Activated T-cell treated with anti-CD3 and anti-CD28 coated beads, Interleukin-2, amount 50 U/mL, for 72 hours (primary cell): ENCODE data around the gene MAP4K4. TPM values are rescaled to one million over a fixed set of nuclear protein-coding genes. Genes with fewer than 3 reads are reported as not detected.

Experiments
- ATAC-seq, 2 donors: fragments of 150-1000 bp; cut with Tn5 transposase; replicated peaks in 1 of 2; 2 replicates each; pipeline ENCODE4 v1.10.0; 2021; ENCODE audit warnings: moderate library complexity in 2 of 2, mild to moderate bottlenecking in 1 of 2
- DNase-seq, 2 donors: peaks; one replicate each; pipeline ENCODE4 v3.0.0; 2021 to 2022; ENCODE audit warnings: mixed read lengths in 1 of 2
- H3K27ac Mint-ChIP-seq: one replicate; pipeline ENCODE4 v1.8.0; 2022; ENCODE audit warnings: mild to moderate bottlenecking, moderate library complexity, mixed read lengths
- H3K27me3 Mint-ChIP-seq: one replicate; pipeline ENCODE4 v1.8.0; 2022; ENCODE audit warnings: low read depth, mixed read lengths
- H3K36me3 Mint-ChIP-seq, 2 donors: one replicate each; pipeline ENCODE4 v1.8.0; 2022; ENCODE audit warnings: mixed read lengths in 2 of 2, mild to moderate bottlenecking in 1 of 2; ENCODE audit not compliant: insufficient read depth in 2 of 2
- H3K4me1 Mint-ChIP-seq: one replicate; pipeline ENCODE4 v1.8.0; 2022; ENCODE audit warnings: low read depth, mixed read lengths
- H3K4me3 Mint-ChIP-seq, 2 donors: one replicate each; pipeline ENCODE4 v1.8.0; 2022; ENCODE audit warnings: mild to moderate bottlenecking in 2 of 2, mixed read lengths in 2 of 2, moderate library complexity in 2 of 2
- H3K9me3 Mint-ChIP-seq, 2 donors: one replicate each; pipeline ENCODE4 v1.8.0; 2022; ENCODE audit warnings: mixed read lengths in 2 of 2
- total RNA-seq, 2 donors: library from RNA; stranded (reverse); gene quantifications; one replicate each; pipeline ENCODE4 v1.2.3, GENCODE V29; 2022

The MAP4K4 gene
- total RNA-seq, 2 donors from 2014 or later: 72.1 to 85.1 TPM

DNA sequence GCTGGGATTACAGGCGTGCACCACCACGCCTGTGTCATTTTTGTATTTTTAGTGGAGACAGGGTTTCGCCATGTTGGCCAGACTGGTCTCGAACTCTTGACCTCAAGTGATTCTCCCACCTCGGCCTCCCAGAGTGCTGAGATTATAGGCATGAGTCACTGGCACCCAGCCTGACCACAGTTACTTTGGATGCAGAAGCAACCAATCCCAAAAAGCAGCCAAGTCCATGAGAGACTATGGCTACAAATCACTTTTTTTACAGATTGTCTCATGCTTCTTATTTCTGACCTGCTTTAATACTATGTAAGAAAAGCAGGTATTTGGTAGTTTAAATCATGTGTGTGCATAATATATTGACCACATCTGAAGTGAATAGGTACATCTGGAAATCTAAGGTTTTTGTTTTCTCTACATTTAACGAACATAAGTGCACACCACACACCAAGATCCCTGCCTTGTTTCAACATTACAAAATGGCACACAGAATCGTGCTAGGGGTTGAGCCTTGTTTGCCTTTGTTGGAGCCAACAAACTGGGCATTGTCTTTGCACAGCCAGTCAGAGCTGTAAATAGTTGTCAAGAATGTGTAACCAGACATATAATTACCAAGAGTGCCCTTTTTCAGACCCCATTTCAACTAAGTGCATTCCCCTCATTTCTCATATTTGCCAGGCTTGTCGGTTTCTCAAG is 18.3 kb upstream of the MAP4K4 start:
- Mint-ChIP-seq H3K27me3 (no peaks in the 10 kb centered on the region), H3K4me3 (no peak overlapping the region), H3K27ac (no peak overlapping the region), H3K36me3 (peaks cover 0 to 2% of the 10 kb centered on the region in 2 donors), H3K4me1 (peaks cover 6% of the 10 kb centered on the region), H3K9me3 (peaks cover 0 to 2% of the 10 kb centered on the region in 2 donors)
- DNase-seq (no peak), ATAC-seq (no peak)

DNA sequence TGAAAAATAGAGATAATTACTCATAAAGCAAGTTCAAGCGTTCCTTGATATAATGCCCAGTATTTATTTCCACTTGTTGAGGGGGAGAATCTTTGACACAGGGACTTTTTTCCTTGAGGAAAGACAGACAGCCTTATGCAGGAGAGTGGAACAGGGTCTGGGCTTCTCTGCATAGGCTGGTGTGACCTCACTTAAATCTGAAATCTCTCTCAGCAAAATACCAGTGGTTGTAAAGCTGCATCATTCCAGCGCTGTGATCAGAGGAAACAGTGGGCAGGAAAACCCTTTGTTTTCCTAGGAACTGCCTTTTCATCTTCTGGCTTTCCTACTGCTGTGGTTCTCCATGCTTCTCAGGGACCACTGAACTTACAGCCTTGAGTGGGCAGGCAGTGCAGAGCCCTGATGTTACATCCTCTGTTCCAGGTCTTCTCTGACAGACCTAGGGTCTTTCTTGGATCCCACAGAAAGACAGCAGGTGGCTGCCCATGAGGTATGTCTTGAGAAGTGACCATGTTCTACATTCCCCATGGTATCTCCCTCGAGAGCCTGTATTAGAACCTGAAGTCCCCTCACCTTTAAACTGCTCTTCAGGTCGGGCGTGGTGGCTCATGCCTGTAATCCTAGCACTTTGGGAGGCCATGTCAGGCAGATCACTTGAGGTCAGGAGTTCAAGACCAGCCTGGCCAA is 17.6 kb upstream of the MAP4K4 start:
- Mint-ChIP-seq H3K27ac (no peak overlapping the region), H3K4me3 (no peak overlapping the region), H3K9me3 (no peaks in the 10 kb centered on the region), H3K4me1 (peaks cover 6% of the 10 kb centered on the region), H3K27me3 (no peaks in the 10 kb centered on the region), H3K36me3 (no peaks in the 10 kb centered on the region)
- ATAC-seq (no peak), DNase-seq (no peak)

DNA sequence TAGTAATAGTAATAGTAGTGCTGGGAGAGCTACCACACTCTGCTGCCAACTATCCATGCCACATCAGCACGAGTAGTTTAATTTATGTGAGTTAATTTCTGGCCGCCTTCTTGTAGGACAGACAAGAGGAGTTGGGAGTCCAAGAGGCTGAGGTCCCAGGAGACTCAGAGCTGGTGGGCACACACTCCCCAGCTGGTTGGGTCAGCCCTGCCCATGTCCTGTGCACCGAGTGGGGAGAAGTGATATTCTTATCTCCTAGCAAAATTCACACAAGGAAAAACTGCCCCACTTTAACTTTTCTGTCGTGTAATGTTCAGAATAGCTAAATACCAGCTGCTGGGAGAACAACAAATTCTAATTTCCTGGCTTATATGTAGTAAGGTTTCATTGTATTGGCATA is 15.2 kb upstream of the MAP4K4 start:
- Mint-ChIP-seq H3K27me3 (no peaks in the 10 kb centered on the region), H3K27ac (no peak overlapping the region), H3K36me3 (no peaks in the 10 kb centered on the region), H3K4me1 (no peaks in the 10 kb centered on the region), H3K9me3 (no peaks in the 10 kb centered on the region), H3K4me3 (no peak overlapping the region)
- no peak for DNase-seq
- no peak for ATAC-seq

DNA sequence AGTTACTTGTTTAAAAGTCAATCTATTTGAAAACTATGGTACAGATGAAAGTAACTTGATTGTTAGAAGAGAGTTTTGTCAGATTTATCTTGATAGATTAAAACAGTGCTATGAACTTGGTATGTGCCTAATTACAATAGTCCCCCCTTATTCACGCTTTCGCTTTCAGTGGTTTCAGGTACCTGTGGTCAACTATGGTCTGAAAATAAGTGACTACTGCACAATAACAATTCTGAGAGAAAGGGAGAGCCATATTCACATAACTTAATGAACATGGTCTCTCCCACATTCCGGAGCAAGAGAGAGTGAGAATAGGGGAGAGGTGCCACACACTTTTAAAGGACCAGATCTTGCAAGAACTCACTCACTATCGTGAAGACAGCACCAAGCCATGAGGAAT is 13.2 kb upstream of the MAP4K4 start:
- Mint-ChIP-seq H3K4me3 (no peak overlapping the region), H3K4me1 (peaks cover 3% of the 10 kb centered on the region), H3K27me3 (no peaks in the 10 kb centered on the region), H3K27ac (no peak overlapping the region), H3K36me3 (no peaks in the 10 kb centered on the region), H3K9me3 (no peaks in the 10 kb centered on the region)
- DNase-seq: no peak
- ATAC-seq: no peak

DNA sequence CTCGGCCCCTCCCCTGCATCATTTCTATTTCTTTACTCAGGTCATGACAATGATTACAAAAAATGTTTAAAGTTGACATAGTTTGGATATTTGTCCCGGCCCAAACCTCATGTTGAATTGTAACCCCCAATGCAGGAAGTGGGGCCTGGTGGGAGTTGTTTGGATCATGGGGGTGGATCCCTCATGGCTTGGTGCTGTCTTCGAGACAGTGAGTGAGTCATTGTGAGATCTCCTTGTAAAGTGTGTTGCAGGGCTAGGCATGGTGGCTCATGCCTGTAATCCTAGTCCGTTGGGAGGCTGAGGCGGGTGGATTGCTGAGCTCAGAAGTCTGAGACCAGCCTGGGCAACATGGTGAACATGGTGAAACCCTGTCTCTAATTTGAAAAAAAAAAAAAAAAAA is 9.2 kb upstream of the MAP4K4 start:
- H3K36me3 Mint-ChIP-seq: no peaks in the 10 kb centered on the region
- H3K27ac Mint-ChIP-seq: no peak overlapping the region
- DNase-seq (no peak), ATAC-seq (no peak)
- no peaks in the 10 kb centered on the region for H3K27me3 Mint-ChIP-seq
- H3K4me1 Mint-ChIP-seq: peaks cover 28% of the 10 kb centered on the region
- peaks cover 0 to 1% of the 10 kb centered on the region in 2 donors for H3K9me3 Mint-ChIP-seq
- no peak overlapping the region for H3K4me3 Mint-ChIP-seq

DNA sequence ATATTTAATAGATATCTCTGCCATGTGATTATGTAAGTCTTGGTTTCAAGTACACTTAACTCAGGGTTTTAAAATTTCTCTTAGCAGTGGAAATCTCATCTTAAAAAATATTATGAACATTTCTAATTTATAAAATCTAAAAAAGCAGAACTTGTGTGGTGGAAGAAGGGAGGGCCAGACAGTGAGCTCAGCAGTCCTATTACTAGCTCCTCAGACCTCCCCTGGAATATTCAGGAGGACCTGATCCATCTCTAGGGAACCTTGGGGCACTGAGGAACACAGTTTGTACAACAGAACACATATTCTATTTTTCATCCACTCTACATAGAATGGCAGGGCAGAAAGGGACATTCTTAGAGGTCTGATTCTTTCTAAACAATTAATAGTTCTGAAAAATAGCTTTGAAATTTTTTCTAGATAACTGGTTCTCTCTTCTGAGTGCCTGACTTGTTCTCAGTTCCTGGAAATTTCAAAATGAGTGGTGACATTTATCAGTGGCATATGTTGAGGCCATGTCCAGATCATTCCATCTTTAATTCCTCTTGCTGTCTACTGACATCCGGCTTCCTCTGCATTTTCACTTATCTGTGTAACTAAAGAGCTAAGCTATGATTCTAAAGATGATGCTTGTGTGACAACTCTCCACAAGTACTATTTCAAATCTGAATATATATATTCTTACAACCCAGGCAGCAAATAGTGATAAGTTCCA is 8.2 kb upstream of the MAP4K4 start:
- no peak for ATAC-seq

DNA sequence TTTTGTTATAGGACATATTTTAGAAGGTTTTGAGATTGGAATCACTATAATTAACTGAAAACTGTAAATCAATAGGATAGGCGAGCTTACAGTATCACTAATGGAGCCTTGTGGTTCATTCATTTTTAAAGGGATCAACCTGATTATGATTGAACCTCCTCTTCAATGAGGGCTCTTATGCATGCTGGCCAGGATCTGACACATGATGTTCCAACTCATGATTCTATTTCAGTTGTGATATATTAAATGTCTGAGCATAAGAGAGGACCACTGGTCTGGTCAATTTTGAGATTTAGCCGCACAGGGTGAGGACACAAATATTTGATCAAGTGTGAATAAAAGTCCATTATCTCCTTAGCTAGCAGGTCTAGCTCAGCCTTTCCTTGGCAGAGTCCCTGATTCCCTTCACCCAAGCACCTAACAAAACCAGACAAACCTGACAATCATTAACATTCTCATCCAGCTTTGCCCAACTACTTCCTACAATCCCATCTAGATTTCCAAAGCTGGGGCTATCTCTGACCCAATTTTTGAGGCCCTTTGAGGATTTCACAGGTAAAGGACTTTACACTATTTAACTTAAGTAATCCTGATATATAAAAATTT is 6.9 kb upstream of the MAP4K4 start:
- ATAC-seq (no peak), DNase-seq (no peak)
- no peak overlapping the region for H3K4me3 Mint-ChIP-seq
- H3K27me3 Mint-ChIP-seq: no peaks in the 10 kb centered on the region
- peaks cover 1 to 5% of the 10 kb centered on the region in 2 donors for H3K9me3 Mint-ChIP-seq
- H3K36me3 Mint-ChIP-seq: no peaks in the 10 kb centered on the region
- peaks cover 34% of the 10 kb centered on the region for H3K4me1 Mint-ChIP-seq
- H3K27ac Mint-ChIP-seq: no peak overlapping the region

More for the DNA sequence above, 8.2 kb upstream of the MAP4K4 start:
- H3K27ac Mint-ChIP-seq: no peak overlapping the region
- H3K9me3 Mint-ChIP-seq: peaks cover 0 to 1% of the 10 kb centered on the region in 2 donors
- H3K36me3 Mint-ChIP-seq: no peaks in the 10 kb centered on the region
- no peak for DNase-seq
- H3K4me1 Mint-ChIP-seq: peaks cover 29% of the 10 kb centered on the region
- H3K4me3 Mint-ChIP-seq: no peak overlapping the region
- no peaks in the 10 kb centered on the region for H3K27me3 Mint-ChIP-seq

DNA sequence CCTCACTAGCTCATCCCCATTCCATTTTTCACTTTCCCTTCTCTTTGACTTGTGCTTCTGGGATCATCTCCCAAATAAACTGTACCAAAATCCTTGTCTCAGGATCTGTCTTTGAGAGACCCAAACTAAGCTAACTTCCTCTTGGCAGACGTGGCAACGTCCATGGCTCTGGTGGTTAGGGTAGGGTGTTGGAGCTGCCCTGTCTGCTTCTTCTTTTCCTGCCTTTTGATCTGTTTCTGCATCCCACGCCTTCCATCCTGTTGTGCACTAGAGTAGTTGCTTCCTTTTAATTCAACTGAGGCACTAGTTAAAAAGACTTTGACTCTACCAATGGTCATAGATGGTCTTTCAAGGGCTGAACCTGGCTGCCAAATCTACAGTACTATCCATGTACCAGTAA is 5.5 kb upstream of the MAP4K4 start:
- Mint-ChIP-seq H3K4me1 (peaks cover 40% of the 10 kb centered on the region), H3K27ac (no peak overlapping the region), H3K9me3 (peaks cover 1 to 5% of the 10 kb centered on the region in 2 donors), H3K27me3 (peaks cover 5% of the 10 kb centered on the region), H3K4me3 (no peak overlapping the region), H3K36me3 (peaks cover 2% of the 10 kb centered on the region in 2 donors)
- ATAC-seq: no peak
- DNase-seq: no peak

DNA sequence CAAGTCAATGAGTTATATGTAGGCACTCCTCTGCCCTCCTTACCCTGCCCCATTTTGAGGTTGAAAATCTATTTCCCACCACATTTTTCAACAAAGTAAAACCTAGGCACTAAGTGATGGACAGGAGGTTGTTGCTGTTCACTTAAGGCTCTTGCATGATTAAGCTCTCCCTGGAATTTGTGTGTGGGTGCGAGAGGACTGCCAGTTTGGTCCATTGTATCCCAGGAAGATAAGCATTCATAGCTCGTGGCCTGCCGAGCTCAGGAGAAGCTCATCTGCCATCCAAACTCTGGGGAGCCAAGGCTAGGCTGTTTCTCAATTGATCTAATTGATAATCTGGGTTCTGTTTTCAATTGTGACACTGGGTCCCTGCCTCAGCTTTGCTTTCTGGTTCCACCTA is 4.7 kb upstream of the MAP4K4 start:
- peaks cover 40% of the 10 kb centered on the region for H3K4me1 Mint-ChIP-seq
- H3K9me3 Mint-ChIP-seq: peaks cover 1 to 5% of the 10 kb centered on the region in 2 donors
- no peak overlapping the region for H3K27ac Mint-ChIP-seq
- H3K36me3 Mint-ChIP-seq: peaks cover 2% of the 10 kb centered on the region in 2 donors
- no peak overlapping the region for H3K4me3 Mint-ChIP-seq
- peaks cover 5% of the 10 kb centered on the region for H3K27me3 Mint-ChIP-seq
- ATAC-seq (no peak), DNase-seq (no peak)

DNA sequence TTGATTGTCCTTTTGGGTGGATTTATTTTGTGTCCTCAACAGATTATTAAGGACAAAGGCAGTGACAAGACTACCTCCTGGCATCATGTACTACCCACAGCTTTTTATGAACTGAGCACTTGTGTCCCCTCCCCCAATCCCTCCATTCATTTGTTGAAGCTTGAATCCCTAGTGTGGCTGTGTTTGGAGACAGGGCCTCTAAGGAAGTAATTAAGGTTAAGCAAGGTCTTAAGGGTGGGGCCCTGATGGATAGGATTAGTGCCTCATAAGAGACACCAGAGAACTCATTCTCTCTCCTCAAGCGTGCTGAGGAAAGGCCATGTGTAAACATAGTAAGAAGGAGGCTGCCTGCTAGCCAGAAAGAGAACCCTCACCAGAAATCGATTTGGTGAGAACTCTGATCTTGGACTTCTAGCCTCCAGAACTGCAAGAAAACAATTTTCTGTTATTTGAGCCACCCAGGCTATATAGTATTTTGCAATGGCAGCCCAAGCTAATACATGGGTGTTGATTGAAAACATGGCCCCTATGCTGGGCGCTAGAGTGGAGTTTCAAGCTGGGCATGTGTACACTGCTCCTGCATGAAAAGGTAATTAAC is 3.4 kb upstream of the MAP4K4 start:
- Mint-ChIP-seq H3K4me3 (no peak overlapping the region), H3K27ac (no peak overlapping the region)

DNA sequence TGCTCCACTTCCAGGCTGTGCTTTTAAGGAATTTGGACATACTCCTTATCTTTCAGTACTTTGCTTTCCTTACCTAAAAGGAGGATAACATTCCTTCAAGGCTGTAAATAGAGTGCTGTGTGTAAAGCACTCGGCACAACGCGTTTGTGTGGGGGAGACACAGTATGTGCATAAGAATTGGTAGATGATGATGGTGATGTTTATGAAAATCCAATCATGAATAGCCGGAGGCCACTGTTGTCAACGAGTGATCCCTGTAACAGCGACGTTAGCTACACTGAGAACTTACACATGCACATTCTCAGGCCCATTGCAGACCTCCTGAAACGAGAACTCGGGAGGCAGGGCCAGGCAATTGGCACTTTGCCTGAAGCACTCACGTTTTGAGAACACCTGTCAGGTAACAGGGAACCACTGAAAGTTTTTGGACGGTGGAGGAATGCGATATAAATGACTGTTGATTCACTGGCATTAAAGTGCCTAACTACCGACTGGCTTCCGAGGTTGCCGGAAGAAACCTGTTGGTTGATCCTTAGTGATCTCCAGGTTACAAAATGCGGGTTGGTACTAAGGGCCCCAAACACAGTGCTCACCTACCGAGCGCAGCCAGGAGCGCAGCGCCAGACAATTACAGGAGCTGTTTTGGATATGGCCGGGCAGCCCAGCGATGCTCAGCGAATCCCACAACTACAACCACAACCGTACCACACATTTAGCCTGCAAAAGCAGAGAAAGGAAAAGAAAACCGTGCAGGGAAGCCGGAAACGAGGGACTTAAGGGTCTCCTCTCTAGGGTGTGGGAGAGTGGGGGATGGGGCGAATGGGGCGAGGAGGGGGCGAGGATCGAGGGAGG is 1.0 kb upstream of the MAP4K4 start:
- ATAC-seq (peak in 1 of 2 donors; percentile 5), DNase-seq (peak in 1 of 2 donors; percentile 14)
- peaks cover 5% of the 10 kb centered on the region for H3K27me3 Mint-ChIP-seq
- H3K4me1 Mint-ChIP-seq: peaks cover 27% of the 10 kb centered on the region
- H3K9me3 Mint-ChIP-seq: peaks cover 1 to 5% of the 10 kb centered on the region in 2 donors
- peak overlapping the region; percentile 36 for H3K27ac Mint-ChIP-seq
- peak overlapping the region; percentile 84 to 88 for H3K4me3 Mint-ChIP-seq
- peaks cover 2% of the 10 kb centered on the region in 2 donors for H3K36me3 Mint-ChIP-seq

More for the DNA sequence above, 3.4 kb upstream of the MAP4K4 start:
- peaks cover 5% of the 10 kb centered on the region for H3K27me3 Mint-ChIP-seq
- ATAC-seq (no peak), DNase-seq (no peak)
- peaks cover 39% of the 10 kb centered on the region for H3K4me1 Mint-ChIP-seq
- H3K9me3 Mint-ChIP-seq: peaks cover 1 to 5% of the 10 kb centered on the region in 2 donors
- H3K36me3 Mint-ChIP-seq: peaks cover 2% of the 10 kb centered on the region in 2 donors
